Left ventricle myocardium inferior (tissue), 1 donor: Measurements from ENCODE around the gene VIL1. TPM values are rescaled to one million over a fixed set of nuclear protein-coding genes. Genes with fewer than 3 reads are reported as not detected.

ENCODE experiments used
- DNase-seq: peaks from one replicate; pipeline ENCODE4 v3.0.0-alpha.2; 2020
- H3K27ac ChIP-seq: fragments of 200-600 bp; replicated peaks from 2 replicates; pipeline ENCODE4 v1.8.0; 2021
- H3K27me3 ChIP-seq: fragments of 200-600 bp; 2 replicates; pipeline ENCODE4 v1.8.0; 2021; ENCODE audit warnings: low read depth
- H3K36me3 ChIP-seq: fragments of 200-600 bp; 2 replicates; pipeline ENCODE4 v1.8.0; 2021
- H3K4me1 ChIP-seq: fragments of 200-600 bp; 2 replicates; pipeline ENCODE4 v1.8.0; 2021
- H3K4me3 ChIP-seq: fragments of 200-600 bp; 2 replicates; pipeline ENCODE4 v1.8.0; 2021; ENCODE audit warnings: mild to moderate bottlenecking, moderate library complexity
- H3K9me3 ChIP-seq: fragments of 200-600 bp; replicated peaks from 2 replicates; pipeline ENCODE4 v1.8.0; 2021
- CTCF ChIP-seq: fragments of 200-600 bp; IDR thresholded peaks from 2 replicates; pipeline ENCODE4 v1.8.0; 2021; ENCODE audit warnings: antibody characterized with exemption, mild to moderate bottlenecking, borderline replicate concordance
- intact Hi-C: fragments of 100-400 bp; cut with micrococcal nuclease; formaldehyde crosslinking; loops from one replicate; pipeline ENCODE4 v1.11.0; 2022
- total RNA-seq: library from RNA; stranded (reverse); fragmentation: NEBNext Ultra II Directional; extraction: Animal tissue kit (Norgen Biotek cat#: 25700); gene quantifications from one replicate; pipeline ENCODE4 v1.2.1, GENCODE V29; 2021
- donor health status: DM: no; HTN: yes; CAD: no; lungs with severe emphysema.

Gene VIL1
- total RNA-seq, 1 donor from 2014 or later: not detected

GRCh38 chr2:218447072-218447471 is 28.1 kb downstream of the VIL1 start:
- intact Hi-C loops: no loop called here
- peaks cover 33% of the 10 kb centered on the region for H3K36me3 ChIP-seq
- no peak overlapping the region for H3K4me3 ChIP-seq
- TF ChIP-seq CTCF: no peak
- H3K27me3 ChIP-seq: no peaks in the 10 kb centered on the region
- DNase-seq: no peak
- no peaks in the 10 kb centered on the region for H3K9me3 ChIP-seq
- no peaks in the 10 kb centered on the region for H3K4me1 ChIP-seq
- no peak overlapping the region for H3K27ac ChIP-seq

GRCh38 chr2:218448934-218449333 is 30.0 kb downstream of the VIL1 start:
- Histone ChIP-seq H3K27ac (no peak overlapping the region), H3K9me3 (no peaks in the 10 kb centered on the region), H3K36me3 (peaks cover 43% of the 10 kb centered on the region), H3K4me3 (no peak overlapping the region), H3K27me3 (no peaks in the 10 kb centered on the region), H3K4me1 (no peaks in the 10 kb centered on the region)
- intact Hi-C loops: no loop called here
- DNase-seq: no peak
- TF ChIP-seq CTCF: no peak

- no peak for TF ChIP-seq CTCF
- Histone ChIP-seq H3K9me3 (no peaks in the 10 kb centered on the region), H3K27ac (no peak overlapping the region), H3K36me3 (peaks cover 63% of the 10 kb centered on the region), H3K4me3 (no peak overlapping the region), H3K27me3 (no peaks in the 10 kb centered on the region), H3K4me1 (no peaks in the 10 kb centered on the region)
- intact Hi-C loops: no loop called here
- DNase-seq: no peak
Measured at GRCh38 chr2:218452079-218452478, 33.2 kb downstream of the VIL1 start.

- intact Hi-C loops: no loop called here
- peaks cover 59% of the 10 kb centered on the region for H3K36me3 ChIP-seq
- H3K4me3 ChIP-seq: no peak overlapping the region
Measured at GRCh38 chr2:218456849-218457248, 37.9 kb downstream of the VIL1 start.

GRCh38 chr2:218458598-218458997 is 39.7 kb downstream of the VIL1 start:
- no peaks in the 10 kb centered on the region for H3K9me3 ChIP-seq
- intact Hi-C loops: no loop called here
- peaks cover 63% of the 10 kb centered on the region for H3K36me3 ChIP-seq
- peak overlapping the region; percentile 2 for H3K27ac ChIP-seq
- no peaks in the 10 kb centered on the region for H3K4me1 ChIP-seq
- no peaks in the 10 kb centered on the region for H3K27me3 ChIP-seq
- no peak for DNase-seq
- no peak for TF ChIP-seq CTCF
- no peak overlapping the region for H3K4me3 ChIP-seq

More at GRCh38 chr2:218456849-218457248, 37.9 kb downstream of the VIL1 start:
- Histone ChIP-seq H3K9me3 (no peaks in the 10 kb centered on the region), H3K27ac (no peak overlapping the region), H3K4me1 (no peaks in the 10 kb centered on the region), H3K27me3 (no peaks in the 10 kb centered on the region)
- TF ChIP-seq CTCF: no peak
- no peak for DNase-seq
